VCaP (cell line): Measurements from ENCODE around the gene GGTLC2.

Experiments
- H3K27ac ChIP-seq: fragments of 450-650 bp; 2 replicates; pipeline ENCODE4 v1.5.1; 2017
- TF ChIP-seq, protein P1 (sequence below): fragments of 450-650 bp; conservative IDR thresholded peaks from 2 replicates; pipeline ENCODE4 v1.5.1; 2017; ENCODE audit warnings: mild to moderate bottlenecking, moderate library complexity

GGTLC2 gene

DNA sequence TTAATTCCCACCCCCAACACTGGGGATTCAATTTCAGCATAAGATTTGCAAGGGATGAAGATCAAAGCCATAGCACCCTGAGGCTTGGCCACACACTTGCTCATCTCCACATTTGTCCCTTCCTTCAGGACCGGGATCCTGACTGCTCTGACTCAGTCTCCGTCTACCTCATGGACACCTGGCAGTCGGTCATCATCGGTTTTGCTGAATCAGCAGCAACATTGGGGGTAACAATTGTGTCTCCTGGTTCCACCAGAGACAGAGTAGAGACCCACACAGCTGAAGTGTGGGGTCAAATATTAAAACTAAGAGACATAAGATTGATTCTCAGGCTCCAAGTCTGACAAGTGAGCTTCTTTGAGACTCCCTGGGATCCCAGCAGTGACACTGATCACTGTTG lies 34.6 kb downstream of the GGTLC2 start:
- TF ChIP-seq, protein P1, sequence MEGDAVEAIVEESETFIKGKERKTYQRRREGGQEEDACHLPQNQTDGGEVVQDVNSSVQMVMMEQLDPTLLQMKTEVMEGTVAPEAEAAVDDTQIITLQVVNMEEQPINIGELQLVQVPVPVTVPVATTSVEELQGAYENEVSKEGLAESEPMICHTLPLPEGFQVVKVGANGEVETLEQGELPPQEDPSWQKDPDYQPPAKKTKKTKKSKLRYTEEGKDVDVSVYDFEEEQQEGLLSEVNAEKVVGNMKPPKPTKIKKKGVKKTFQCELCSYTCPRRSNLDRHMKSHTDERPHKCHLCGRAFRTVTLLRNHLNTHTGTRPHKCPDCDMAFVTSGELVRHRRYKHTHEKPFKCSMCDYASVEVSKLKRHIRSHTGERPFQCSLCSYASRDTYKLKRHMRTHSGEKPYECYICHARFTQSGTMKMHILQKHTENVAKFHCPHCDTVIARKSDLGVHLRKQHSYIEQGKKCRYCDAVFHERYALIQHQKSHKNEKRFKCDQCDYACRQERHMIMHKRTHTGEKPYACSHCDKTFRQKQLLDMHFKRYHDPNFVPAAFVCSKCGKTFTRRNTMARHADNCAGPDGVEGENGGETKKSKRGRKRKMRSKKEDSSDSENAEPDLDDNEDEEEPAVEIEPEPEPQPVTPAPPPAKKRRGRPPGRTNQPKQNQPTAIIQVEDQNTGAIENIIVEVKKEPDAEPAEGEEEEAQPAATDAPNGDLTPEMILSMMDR: no peak
- no peak overlapping the region for H3K27ac ChIP-seq

DNA sequence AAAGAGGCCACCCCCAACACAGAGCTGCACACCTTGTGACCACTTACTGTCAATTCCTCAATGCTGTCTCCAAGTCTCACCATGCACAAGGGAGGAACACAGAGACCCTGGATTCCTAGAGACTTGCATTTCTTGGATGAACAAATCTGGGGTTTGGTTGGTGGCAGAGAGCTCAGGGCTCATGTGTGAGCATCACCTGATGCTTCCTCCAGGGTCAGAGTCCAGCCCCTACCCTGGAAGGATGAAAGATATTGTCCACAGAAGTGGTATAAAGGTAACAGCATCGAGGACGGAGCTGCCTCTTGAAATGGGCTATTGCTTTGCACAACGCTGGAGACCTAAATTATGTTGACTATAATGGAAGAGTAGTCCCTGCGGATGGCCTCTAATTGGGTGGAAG lies 36.0 kb downstream of the GGTLC2 start:
- TF ChIP-seq, protein P1: no peak

DNA sequence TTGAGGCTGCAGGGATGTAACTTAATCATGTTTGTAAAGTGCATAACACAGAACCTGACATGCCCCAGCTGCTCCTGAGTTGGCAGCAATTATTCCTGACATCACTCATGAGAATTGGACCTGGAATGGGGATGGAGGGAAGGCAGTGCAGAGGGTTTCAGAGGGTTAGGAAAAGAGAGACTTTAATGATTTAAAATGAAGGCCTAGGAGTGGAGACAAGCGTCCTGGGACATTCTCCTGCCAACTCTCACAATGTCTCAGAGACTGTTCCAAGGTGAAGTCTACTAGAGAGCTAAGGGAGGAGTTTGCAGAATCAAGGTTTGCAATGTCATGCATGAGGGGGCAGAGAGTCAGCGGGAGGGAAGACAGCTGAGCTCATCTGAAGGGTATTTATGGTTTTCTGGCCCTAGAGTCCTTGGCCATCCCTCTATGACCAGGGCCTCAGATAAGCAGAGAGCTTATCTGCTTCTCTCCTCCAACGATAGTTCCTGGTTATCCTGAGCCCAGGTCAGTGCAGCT lies 36.9 kb downstream of the GGTLC2 start:
- H3K27ac ChIP-seq: no peak overlapping the region
- TF ChIP-seq, protein P1: no peak

More for the DNA sequence above, 36.0 kb downstream of the GGTLC2 start:
- H3K27ac ChIP-seq: no peak overlapping the region

DNA sequence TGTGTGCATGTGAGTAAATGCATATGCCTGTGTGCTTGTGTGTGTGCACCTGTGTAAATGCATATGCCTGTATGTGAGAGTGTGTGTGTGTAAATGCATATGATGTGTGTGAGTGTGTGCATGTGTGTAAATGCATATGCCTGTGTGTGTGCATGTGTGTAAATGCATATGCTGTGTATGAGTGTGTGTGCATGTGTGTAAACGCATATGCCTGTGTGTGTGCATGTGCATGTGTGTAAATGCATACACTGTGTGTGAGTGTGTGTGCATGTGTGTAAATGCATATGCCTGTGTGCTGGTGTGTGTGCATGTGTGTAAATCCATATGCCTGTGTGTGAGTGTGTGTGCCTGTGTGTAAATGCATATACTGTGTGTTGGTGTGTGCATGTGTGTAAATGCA lies 37.8 kb downstream of the GGTLC2 start:
- H3K27ac ChIP-seq: no peak overlapping the region
- TF ChIP-seq, protein P1: no peak

DNA sequence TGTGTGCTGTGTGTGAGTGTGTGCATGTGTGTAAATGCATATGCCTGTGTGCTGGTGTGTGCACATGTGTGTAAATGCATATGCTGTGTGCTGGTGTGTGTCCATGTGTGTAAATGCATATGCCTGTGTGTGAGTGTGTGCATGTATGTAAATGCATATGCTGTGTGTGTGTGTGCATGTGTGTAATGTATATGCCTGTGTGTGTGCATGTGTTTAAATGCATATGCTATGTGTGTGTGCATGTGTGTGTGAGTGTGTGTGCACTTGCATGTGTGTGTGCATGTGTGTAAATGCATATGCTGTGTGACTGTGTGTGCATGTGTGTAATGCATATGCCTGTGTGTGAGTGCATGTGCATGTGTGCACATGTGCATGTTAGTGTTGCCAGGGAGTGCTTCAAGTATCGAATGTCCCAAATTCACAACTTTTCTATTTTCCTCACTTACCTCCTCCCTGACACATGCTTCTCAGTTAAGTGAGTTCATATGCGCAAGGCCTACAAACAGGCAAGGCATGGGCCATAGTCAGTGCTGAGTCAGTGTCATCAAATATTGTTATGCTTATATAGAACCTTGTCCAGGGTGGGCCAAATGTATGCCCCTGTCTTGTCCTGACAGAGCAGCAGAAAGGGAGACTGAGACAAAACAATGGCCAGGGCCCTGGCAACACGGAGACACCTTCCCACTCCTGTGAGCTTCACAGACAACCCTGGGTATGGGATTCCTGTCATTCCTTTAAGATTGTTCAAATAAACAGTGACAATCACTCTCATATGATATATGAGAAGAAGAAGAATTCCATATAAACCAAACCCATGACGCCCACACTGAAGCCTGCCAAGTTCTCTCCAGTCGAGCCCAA lies 38.6 kb downstream of the GGTLC2 start:
- TF ChIP-seq, protein P1: no peak
- no peak overlapping the region for H3K27ac ChIP-seq

DNA sequence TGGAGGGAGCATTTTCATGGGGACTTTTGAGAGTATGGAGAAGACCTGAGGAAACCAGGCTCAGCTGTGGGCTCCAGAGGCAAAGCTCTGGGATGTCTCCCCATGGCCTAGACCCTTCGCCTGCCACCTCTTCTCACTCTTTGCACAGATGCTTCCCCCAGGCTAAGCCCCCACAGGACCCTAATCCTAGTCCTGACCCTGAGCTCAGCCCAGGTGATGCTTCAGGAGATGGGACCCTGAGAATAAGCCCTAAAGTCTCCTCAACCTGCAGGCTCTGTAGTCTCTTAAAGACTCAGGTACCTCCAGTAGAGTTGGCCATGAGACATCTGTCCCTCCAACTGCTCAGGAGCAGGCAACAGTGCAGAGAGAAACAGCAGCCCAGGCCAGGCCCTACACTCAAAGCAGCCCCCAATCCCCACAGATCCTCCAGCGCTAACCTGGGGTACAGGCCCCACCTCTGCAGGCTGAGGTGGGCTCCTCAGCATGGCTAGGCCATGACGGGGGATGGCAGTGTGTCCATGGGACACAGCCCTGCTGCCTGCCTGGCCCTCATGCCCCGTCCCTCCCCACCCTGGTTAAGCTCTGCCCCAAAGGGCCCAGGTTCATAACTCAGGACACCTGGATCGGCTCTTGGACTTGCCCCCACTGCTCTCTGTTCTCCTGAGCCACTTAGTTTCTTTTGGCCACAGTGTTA lies 39.4 kb downstream of the GGTLC2 start:
- TF ChIP-seq, protein P1: no peak
- H3K27ac ChIP-seq: no peak overlapping the region
